Trophoblast cell (in vitro differentiated cells and primary cell): ENCODE results near the gene PRXL2B.

Source experiments
- DNase-seq, 2 donors: peaks; one replicate each; pipeline ENCODE4 v3.0.0-alpha.2; 2016
- H2AFZ ChIP-seq: 2 replicates; pipeline ENCODE4 v1.6.1; 2013; ENCODE audit warnings: low read length, moderate library complexity, mild to moderate bottlenecking; ENCODE audit not compliant: insufficient read depth, poor library complexity
- H2AK5ac ChIP-seq: 2 replicates; pipeline ENCODE4 v1.6.1; 2013; ENCODE audit warnings: mild to moderate bottlenecking, low read length
- H2BK120ac ChIP-seq: 2 replicates; pipeline ENCODE4 v1.6.1; 2013; ENCODE audit warnings: low read length, mild to moderate bottlenecking, moderate library complexity; ENCODE audit not compliant: insufficient read depth, poor library complexity
- H2BK12ac ChIP-seq: 2 replicates; pipeline ENCODE4 v1.6.1; 2013; ENCODE audit warnings: mild to moderate bottlenecking, low read length, moderate library complexity
- H2BK5ac ChIP-seq: 2 replicates; pipeline ENCODE4 v1.6.1; 2013; ENCODE audit warnings: low read length, low read depth, moderate library complexity, mild to moderate bottlenecking; ENCODE audit not compliant: poor library complexity
- H3K14ac ChIP-seq: 2 replicates; pipeline ENCODE4 v1.6.1; 2013; ENCODE audit warnings: mild to moderate bottlenecking, low read length
- H3K18ac ChIP-seq: 2 replicates; pipeline ENCODE4 v1.6.1; 2013; ENCODE audit warnings: mild to moderate bottlenecking, low read length
- H3K23ac ChIP-seq: 2 replicates; pipeline ENCODE4 v1.6.1; 2013; ENCODE audit warnings: low read length
- H3K27ac ChIP-seq: 2 replicates; pipeline ENCODE4 v1.5.1; 2013; ENCODE audit warnings: low read depth, mild to moderate bottlenecking, inconsistent platforms, low read length, moderate library complexity
- H3K27me3 ChIP-seq: 2 replicates; pipeline ENCODE4 v1.6.1; 2013; ENCODE audit warnings: inconsistent platforms, mild to moderate bottlenecking, low read length, moderate library complexity; ENCODE audit not compliant: insufficient read depth
- H3K36me3 ChIP-seq, 2 experiments: 1 replicate in 1 of 2; 2 replicates in 1 of 2; pipeline ENCODE4 v1.6.1; 2013; ENCODE audit warnings: low read length in 2 of 2, mild to moderate bottlenecking in 2 of 2, moderate library complexity in 1 of 2; ENCODE audit not compliant: insufficient read depth in 2 of 2, control insufficient read depth in 1 of 2
- H3K4ac ChIP-seq: 2 replicates; pipeline ENCODE4 v1.6.1; 2013; ENCODE audit warnings: low read depth, mild to moderate bottlenecking, low read length, moderate library complexity
- H3K4me1 ChIP-seq, 2 experiments: 1 replicate in 1 of 2; 2 replicates in 1 of 2; pipeline ENCODE4 v1.6.1; 2013; ENCODE audit warnings: low read length in 2 of 2, mild to moderate bottlenecking in 2 of 2, moderate library complexity in 1 of 2; ENCODE audit not compliant: insufficient read depth in 2 of 2, control insufficient read depth in 1 of 2
- H3K4me2 ChIP-seq: 2 replicates; pipeline ENCODE4 v1.6.1; 2013; ENCODE audit warnings: inconsistent platforms, mild to moderate bottlenecking, low read length, moderate library complexity
- H3K4me3 ChIP-seq: 2 replicates; pipeline ENCODE4 v1.5.1; 2013; ENCODE audit warnings: mild to moderate bottlenecking, low read depth, low read length, inconsistent platforms
- H3K79me1 ChIP-seq: one replicate; pipeline ENCODE4 v1.6.1; 2013; ENCODE audit warnings: low read length
- H3K79me2 ChIP-seq: 2 replicates; pipeline ENCODE4 v1.6.1; 2013; ENCODE audit warnings: low read length, mild to moderate bottlenecking; ENCODE audit not compliant: control insufficient read depth, insufficient read depth, poor library complexity
- H3K9ac ChIP-seq: 2 replicates; pipeline ENCODE4 v1.6.1; 2013; ENCODE audit warnings: mild to moderate bottlenecking, low read length
- H3K9me3 ChIP-seq: 2 replicates; pipeline ENCODE4 v1.6.1; 2013; ENCODE audit warnings: low read depth, mild to moderate bottlenecking, control low read depth, inconsistent platforms, low read length; ENCODE audit not compliant: insufficient read depth
- H4K12ac ChIP-seq: 2 replicates; pipeline ENCODE4 v1.6.1; 2013; ENCODE audit warnings: low read depth, mild to moderate bottlenecking, low read length, moderate library complexity
- H4K8ac ChIP-seq: 2 replicates; pipeline ENCODE4 v1.6.1; 2013; ENCODE audit warnings: low read depth, mild to moderate bottlenecking, low read length, moderate library complexity
- H4K91ac ChIP-seq: one replicate; pipeline ENCODE4 v1.6.1; 2013; ENCODE audit warnings: low read depth, mild to moderate bottlenecking, low read length, moderate library complexity
- WGBS: extraction: QIAGEN DNeasy Blood & Tissue Kit; methylation state at CpG from one replicate; pipeline ENCODE4 v1.1.7; 2013; ENCODE audit warnings: missing lambda C conversion rate; ENCODE audit not compliant: insufficient read length, insufficient coverage; ENCODE audit errors: extremely low coverage; 5-methylcytosine and 5-hydroxymethylcytosine counted together

PRXL2B gene

DNA sequence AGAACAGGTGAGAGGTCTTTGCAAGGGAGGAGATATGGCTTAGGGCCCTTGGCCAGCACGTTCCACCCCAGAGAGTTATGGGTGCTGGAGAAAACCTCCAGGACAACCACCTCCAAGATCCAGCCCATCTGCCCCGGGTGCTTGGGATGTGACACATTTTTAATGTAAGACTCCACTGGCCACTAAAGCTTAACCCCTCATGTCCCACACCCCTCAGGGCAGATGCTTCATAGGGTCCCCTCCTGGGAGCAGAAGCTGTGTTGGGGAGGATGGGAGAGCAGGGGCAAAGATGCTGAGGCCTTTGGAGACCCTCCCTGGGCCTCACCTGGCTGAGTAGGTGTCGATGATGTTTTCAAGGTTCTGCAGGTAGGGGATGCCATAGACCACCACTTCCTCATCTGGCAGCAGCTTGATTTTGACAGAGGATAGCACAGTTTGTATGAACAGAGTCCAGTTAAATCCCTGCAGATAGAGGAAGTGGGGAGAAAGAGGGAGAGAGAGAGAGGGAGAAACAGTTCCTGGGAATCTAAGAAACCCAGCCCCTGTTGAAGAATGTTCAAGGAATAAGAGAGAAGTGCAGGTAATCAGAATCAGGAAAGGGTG, 11.9 kb downstream of the PRXL2B start:
- H3K4me2 ChIP-seq: no peak overlapping the region
- no peaks in the 10 kb centered on the region for H3K36me3 ChIP-seq
- H3K4ac ChIP-seq: no peak overlapping the region
- no peak overlapping the region for H3K23ac ChIP-seq
- no peak overlapping the region for H3K18ac ChIP-seq
- no peaks in the 10 kb centered on the region for H3K79me1 ChIP-seq
- no peak overlapping the region for H2AFZ ChIP-seq
- H2AK5ac ChIP-seq: no peak overlapping the region
- H3K9ac ChIP-seq: no peak overlapping the region
- H3K79me2 ChIP-seq: no peaks in the 10 kb centered on the region
- no peaks in the 10 kb centered on the region for H3K27me3 ChIP-seq
- no peak overlapping the region for H2BK12ac ChIP-seq
- H2BK5ac ChIP-seq: no peak overlapping the region
- no peak overlapping the region for H4K12ac ChIP-seq
- no peak overlapping the region for H3K27ac ChIP-seq
- H3K14ac ChIP-seq: no peak overlapping the region
- H4K8ac ChIP-seq: no peak overlapping the region
- peaks cover 12% of the 10 kb centered on the region for H3K9me3 ChIP-seq
- H3K4me3 ChIP-seq: no peak overlapping the region
- H3K4me1 ChIP-seq: no peaks in the 10 kb centered on the region
- no peak overlapping the region for H2BK120ac ChIP-seq
- H4K91ac ChIP-seq: no peak overlapping the region
- no CpG with 5 or more reads among the region's 3 CpGs for WGBS
- no peak for DNase-seq

DNA sequence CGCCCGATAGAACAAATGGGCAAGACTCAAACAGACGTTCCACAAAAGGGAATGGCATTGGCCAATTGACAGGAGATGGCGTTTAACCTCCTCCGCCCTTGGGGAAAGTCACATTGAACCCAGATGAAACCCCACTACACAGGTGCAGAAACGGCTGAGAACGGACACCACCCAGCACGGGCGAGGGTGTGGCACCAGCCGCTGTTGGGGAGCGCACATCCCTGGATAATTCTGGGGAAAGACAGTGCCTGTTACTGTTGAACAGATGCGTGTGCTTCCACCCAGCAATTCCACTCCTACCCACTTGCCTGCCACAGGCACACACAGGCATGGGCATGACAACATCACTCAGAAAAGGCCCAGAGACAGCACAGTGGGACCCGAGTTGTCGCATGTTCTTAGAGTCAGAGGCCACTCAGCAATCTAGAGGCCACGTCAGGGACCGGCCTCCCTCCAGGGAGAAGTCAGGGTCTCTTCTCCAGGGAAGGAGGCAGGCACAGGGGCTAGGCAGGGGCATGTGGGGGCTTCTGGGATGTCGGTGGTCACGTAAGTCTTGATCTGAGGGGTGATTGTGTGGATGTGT, 15.2 kb downstream of the PRXL2B start:
- Histone ChIP-seq H4K8ac (no peak overlapping the region), H4K91ac (no peak overlapping the region), H3K4me2 (no peak overlapping the region), H3K23ac (no peak overlapping the region), H3K4me1 (no peaks in the 10 kb centered on the region), H2BK12ac (no peak overlapping the region), H4K12ac (no peak overlapping the region), H3K9ac (no peak overlapping the region), H2AFZ (no peak overlapping the region), H2BK5ac (no peak overlapping the region), H3K18ac (no peak overlapping the region), H3K79me1 (no peaks in the 10 kb centered on the region), H3K79me2 (no peaks in the 10 kb centered on the region), H3K14ac (no peak overlapping the region), H2AK5ac (no peak overlapping the region), H3K36me3 (no peaks in the 10 kb centered on the region), H3K27ac (no peak overlapping the region), H3K4me3 (no peak overlapping the region), H2BK120ac (no peak overlapping the region), H3K9me3 (peaks cover 11% of the 10 kb centered on the region), H3K4ac (no peak overlapping the region), H3K27me3 (no peaks in the 10 kb centered on the region)
- no CpG with 5 or more reads among the region's 18 CpGs for WGBS
- no peak for DNase-seq

DNA sequence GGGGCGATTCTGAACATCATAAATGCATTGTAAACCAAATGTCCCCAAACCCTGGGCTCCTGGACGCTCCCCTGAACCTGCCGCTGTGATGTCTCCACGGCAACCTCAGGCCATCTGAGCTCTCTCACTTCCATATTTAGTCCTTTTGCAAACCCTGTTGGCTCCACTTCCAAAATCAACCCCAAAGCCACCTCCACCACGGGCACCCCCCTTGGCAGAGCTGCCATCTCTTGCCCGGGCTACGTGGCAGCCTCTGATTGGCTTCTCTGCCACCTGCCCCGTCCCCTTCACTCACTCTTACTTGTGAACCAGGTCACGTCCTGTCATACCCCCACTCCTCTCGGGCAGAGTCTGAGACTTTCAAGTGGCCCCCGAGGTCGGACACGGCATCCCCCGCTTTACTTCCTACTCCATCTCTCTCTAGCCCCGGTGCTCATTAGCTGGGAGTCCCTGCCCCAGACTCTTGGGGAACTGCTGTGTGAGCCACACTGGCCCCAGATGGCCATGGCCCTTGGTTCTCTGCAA, 15.8 kb downstream of the PRXL2B start:
- Histone ChIP-seq H2BK120ac (no peak overlapping the region), H3K36me3 (no peaks in the 10 kb centered on the region), H2AFZ (no peak overlapping the region), H4K8ac (no peak overlapping the region), H3K79me1 (no peaks in the 10 kb centered on the region), H4K12ac (no peak overlapping the region), H3K9ac (no peak overlapping the region), H3K4me2 (no peak overlapping the region), H3K23ac (no peak overlapping the region), H3K14ac (no peak overlapping the region), H3K27ac (no peak overlapping the region), H3K9me3 (peaks cover 11% of the 10 kb centered on the region), H3K4ac (no peak overlapping the region), H3K27me3 (no peaks in the 10 kb centered on the region), H3K4me3 (no peak overlapping the region), H3K79me2 (no peaks in the 10 kb centered on the region), H2BK5ac (no peak overlapping the region), H4K91ac (no peak overlapping the region), H3K18ac (no peak overlapping the region), H2BK12ac (no peak overlapping the region), H2AK5ac (no peak overlapping the region), H3K4me1 (no peaks in the 10 kb centered on the region)
- DNase-seq: no peak
- WGBS: no CpG with 5 or more reads among the region's 15 CpGs

DNA sequence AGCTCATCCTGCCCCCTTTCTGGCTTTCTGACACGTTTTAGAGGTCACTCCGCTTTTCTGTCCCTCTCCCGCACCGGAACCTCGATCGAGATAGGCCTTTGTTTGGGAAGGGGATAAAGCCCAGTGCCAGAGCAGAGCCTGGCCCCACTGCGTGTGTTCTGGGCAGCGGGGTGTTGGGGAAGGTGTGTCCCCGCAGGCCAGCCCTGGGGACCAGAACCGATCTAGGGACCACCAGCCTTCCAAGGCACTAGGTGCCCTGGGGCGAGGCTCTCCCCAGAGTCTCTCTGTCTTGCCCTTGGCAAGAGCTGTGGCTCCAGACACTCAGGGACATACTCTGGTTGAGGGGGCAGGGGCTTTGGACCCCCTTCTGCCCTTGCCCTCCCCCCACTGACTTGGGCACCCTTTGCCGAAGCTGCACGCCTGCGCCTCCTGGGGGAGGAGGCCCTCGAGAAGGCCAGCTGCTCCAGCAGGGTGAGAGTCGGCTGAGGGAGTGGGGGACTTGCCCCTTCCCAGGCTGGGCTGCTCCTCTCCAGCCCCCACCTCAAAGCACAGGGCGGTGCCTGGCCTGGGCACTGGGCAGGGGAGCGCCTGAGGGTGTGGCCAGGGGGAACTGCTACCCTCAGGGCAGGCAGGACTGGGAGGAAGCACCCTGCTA, 16.4 kb downstream of the PRXL2B start:
- no peak overlapping the region for H4K91ac ChIP-seq
- no peaks in the 10 kb centered on the region for H3K27me3 ChIP-seq

More for the DNA sequence above, 16.4 kb downstream of the PRXL2B start:
- Histone ChIP-seq H3K79me1 (no peaks in the 10 kb centered on the region), H2BK120ac (no peak overlapping the region), H3K14ac (no peak overlapping the region), H2AK5ac (no peak overlapping the region), H3K36me3 (no peaks in the 10 kb centered on the region), H3K4ac (no peak overlapping the region), H3K27ac (no peak overlapping the region), H4K12ac (no peak overlapping the region), H3K4me2 (no peak overlapping the region), H4K8ac (no peak overlapping the region), H3K18ac (no peak overlapping the region), H3K9me3 (peaks cover 9% of the 10 kb centered on the region), H3K4me1 (no peaks in the 10 kb centered on the region), H2AFZ (no peak overlapping the region), H3K4me3 (no peak overlapping the region), H3K23ac (no peak overlapping the region), H3K9ac (no peak overlapping the region), H3K79me2 (no peaks in the 10 kb centered on the region), H2BK5ac (no peak overlapping the region), H2BK12ac (no peak overlapping the region)
- no peak for DNase-seq
- WGBS: no CpG with 5 or more reads among the region's 18 CpGs
